Endothelial cell of umbilical vein (primary cell): Measurements from ENCODE around the gene TM2D1. TPM values are rescaled to one million over a fixed set of nuclear protein-coding genes. Genes with fewer than 3 reads are reported as not detected.

ENCODE experiments used
- BruUV-seq: library from RNA; stranded (reverse); fragments of 400-500 nt; replicated peaks from 2 replicates; lab custom pipeline; 2021; lab: Mats Ljungman, UMichigan
- CTCF ChIA-PET: fragments of 300-600, 350-600 bp; sonication (Branson Sonifier 250); formaldehyde crosslinking; loops from one replicate; lab custom pipeline; 2021; ENCODE audit warnings: antibody characterized with exemption, inconsistent platforms; lab: Charles Lee
- POLR2A ChIA-PET: fragments of 300-600, 350-600 bp; sonication (Branson Sonifier 250); formaldehyde crosslinking; loops from one replicate; lab custom pipeline; 2021; ENCODE audit warnings: antibody characterized with exemption, inconsistent platforms; lab: Charles Lee
- DNase-seq: peaks from one replicate; pipeline ENCODE4 v3.0.0-alpha.2; 2011; ENCODE audit warnings: low read depth, low spot score
- FAIRE-seq: peaks from 2 replicates; lab custom pipeline; 2011; peaks lifted over from hg19 to GRCh38; lab: Jason Lieb, UNC
- H2AFZ ChIP-seq: 2 replicates; pipeline ENCODE4 v1.6.0; 2012; ENCODE audit warnings: low read depth, low read length, control low read depth, inconsistent platforms
- H3K27ac ChIP-seq: 2 replicates; pipeline ENCODE4 v1.5.1; 2011; ENCODE audit warnings: low read depth, mild to moderate bottlenecking, control low read depth, low read length, moderate library complexity; ENCODE audit not compliant: insufficient read depth
- H3K27me3 ChIP-seq, 2 experiments: 2 replicates each; pipeline versions ENCODE4 v1.6.0 to v1.6.1; 2011; ENCODE audit warnings: low read length in 2 of 2, mixed read lengths in 1 of 2; ENCODE audit not compliant: control insufficient read depth in 2 of 2, insufficient read depth in 2 of 2
- H3K36me3 ChIP-seq, 2 experiments: 2 replicates in 1 of 2; 3 replicates in 1 of 2; pipeline ENCODE4 v1.5.1; 2011; ENCODE audit warnings: low read length in 2 of 2, mild to moderate bottlenecking in 1 of 2, moderate library complexity in 1 of 2; ENCODE audit not compliant: control insufficient read depth in 2 of 2, insufficient read depth in 2 of 2; ENCODE audit errors: extremely low read depth in 1 of 2
- H3K4me1 ChIP-seq: 3 replicates; pipeline ENCODE4 v1.5.1; 2011; ENCODE audit warnings: mild to moderate bottlenecking, low read length; ENCODE audit not compliant: control insufficient read depth, insufficient read depth; ENCODE audit errors: extremely low read depth
- H3K4me2 ChIP-seq: 2 replicates; pipeline ENCODE4 v1.6.1; 2011; ENCODE audit warnings: low read length, control low read depth, mixed read lengths; ENCODE audit not compliant: insufficient read depth
- H3K4me3 ChIP-seq, 3 experiments: fragments of 200-600 bp in 1 of 3; sonication (generic), shearing (Covaris generic) in 1 of 3; replicated peaks in 1 of 3; 2 replicates each; pipeline ENCODE4 v1.5.1; 2011 to 2016; ENCODE audit warnings: control low read depth in 3 of 3, low read length in 3 of 3, mild to moderate bottlenecking in 2 of 3, inconsistent platforms in 1 of 3, low read depth in 1 of 3, moderate library complexity in 1 of 3; ENCODE audit not compliant: insufficient read depth in 1 of 3
- H3K79me2 ChIP-seq: 2 replicates; pipeline ENCODE4 v1.6.0; 2012; ENCODE audit warnings: low read length, inconsistent platforms; ENCODE audit not compliant: control insufficient read depth, insufficient read depth
- H3K9ac ChIP-seq: replicated peaks from 2 replicates; pipeline ENCODE3; 2011; ENCODE audit warnings: low read length, control low read depth; ENCODE audit not compliant: insufficient read depth; ENCODE audit errors: extremely low read depth
- H3K9me1 ChIP-seq: replicated peaks from 3 replicates; pipeline ENCODE4 v1.6.0; 2011; ENCODE audit warnings: mild to moderate bottlenecking, low read length; ENCODE audit not compliant: control insufficient read depth, insufficient read depth; ENCODE audit errors: extremely low read depth
- H3K9me3 ChIP-seq: replicated peaks from 2 replicates; pipeline ENCODE4 v1.5.1; 2012; ENCODE audit warnings: low read length, inconsistent platforms; ENCODE audit not compliant: control insufficient read depth, insufficient read depth
- H4K20me1 ChIP-seq: replicated peaks from 2 replicates; pipeline ENCODE3; 2011; ENCODE audit warnings: mild to moderate bottlenecking, low read length; ENCODE audit not compliant: control insufficient read depth, insufficient read depth; ENCODE audit errors: extremely low read depth
- EZH2 ChIP-seq: IDR thresholded peaks from 2 replicates; pipeline ENCODE4 v1.6.1; 2012; ENCODE audit warnings: borderline replicate concordance, low read depth, mild to moderate bottlenecking, moderate library complexity, low read length, inconsistent platforms; ENCODE audit not compliant: severe bottlenecking
- FOS ChIP-seq: IDR thresholded peaks from 2 replicates; pipeline ENCODE4 v1.6.1; 2011; ENCODE audit warnings: mild to moderate bottlenecking, low read length, moderate library complexity, borderline replicate concordance; ENCODE audit not compliant: insufficient read depth
- GATA2 ChIP-seq: IDR thresholded peaks from 2 replicates; pipeline ENCODE4 v1.7.0; 2011; ENCODE audit warnings: low read depth, mild to moderate bottlenecking, moderate library complexity, mixed read lengths, low read length; ENCODE audit not compliant: insufficient read length, insufficient read depth
- JUN ChIP-seq: IDR thresholded peaks from 2 replicates; pipeline ENCODE4 v1.6.1; 2011; ENCODE audit warnings: borderline replicate concordance, low read depth; ENCODE audit not compliant: insufficient read length, insufficient read depth
- MYC ChIP-seq: IDR thresholded peaks from one replicate; pipeline ENCODE4 v1.6.1; 2011; ENCODE audit warnings: mild to moderate bottlenecking, low read depth, low read length
- POLR2A ChIP-seq: IDR thresholded peaks from 2 replicates; pipeline ENCODE4 v1.6.1; 2012; ENCODE audit warnings: low read depth, mild to moderate bottlenecking, control low read depth, low read length
- POLR2AphosphoS5 ChIP-seq: IDR thresholded peaks from 2 replicates; pipeline ENCODE4 v1.6.1; 2012; ENCODE audit warnings: low read depth, mild to moderate bottlenecking, control low read depth, low read length, moderate library complexity; ENCODE audit not compliant: insufficient read depth
- dilution Hi-C: fragments of 300-500 bp; cut with MboI; formaldehyde crosslinking; loops from one replicate; pipeline ENCODE4 v1.15.0; 2019; ENCODE audit warnings: low sequenced_read_pairs; ENCODE audit not compliant: extremely low pct_ligation_motif_present
- intact Hi-C: fragments of 100-400 bp; cut with micrococcal nuclease; formaldehyde crosslinking; loops from one replicate; pipeline ENCODE4 v1.10.0; 2022
- polyA plus RNA-seq, 4 experiments: library from polyadenylated mRNA; depleted of rRNA in 3 of 4; stranded (reverse) in 3 of 4; unstranded in 1 of 4; fragments of >200 nt; gene quantifications; 2 replicates each; pipeline versions ENCODE4 v1.2.1 to v1.2.3, GENCODE V29; 2011 to 2012; ENCODE audit warnings: missing spikeins in 1 of 4
- total RNA-seq: library from RNA; stranded (reverse); gene quantifications from 2 replicates; pipeline ENCODE4 v1.2.3, GENCODE V29; 2021
- TF ChIP-seq, protein P1 (sequence below), 2 donors: IDR thresholded peaks; 1 replicate in 1 of 2; 2 replicates in 1 of 2; pipeline ENCODE4 v1.5.1; 2011; ENCODE audit warnings: low read length in 2 of 2, mild to moderate bottlenecking in 2 of 2, moderate library complexity in 2 of 2, control low read depth in 1 of 2, inconsistent platforms in 1 of 2, low read depth in 1 of 2; ENCODE audit not compliant: insufficient read depth in 1 of 2; ENCODE audit errors: extremely low read depth in 1 of 2
- TF ChIP-seq, protein P2 (sequence below): IDR thresholded peaks from 2 replicates; pipeline ENCODE4 v1.6.1; 2011; ENCODE audit not compliant: insufficient read depth, insufficient read length

TM2D1 gene
- total and polyA plus RNA-seq, 2 donors (not counting 3 experiments of a cell fraction or from before 2014, with no cell fraction given) = 37.5 to 50.0 TPM

DNA sequence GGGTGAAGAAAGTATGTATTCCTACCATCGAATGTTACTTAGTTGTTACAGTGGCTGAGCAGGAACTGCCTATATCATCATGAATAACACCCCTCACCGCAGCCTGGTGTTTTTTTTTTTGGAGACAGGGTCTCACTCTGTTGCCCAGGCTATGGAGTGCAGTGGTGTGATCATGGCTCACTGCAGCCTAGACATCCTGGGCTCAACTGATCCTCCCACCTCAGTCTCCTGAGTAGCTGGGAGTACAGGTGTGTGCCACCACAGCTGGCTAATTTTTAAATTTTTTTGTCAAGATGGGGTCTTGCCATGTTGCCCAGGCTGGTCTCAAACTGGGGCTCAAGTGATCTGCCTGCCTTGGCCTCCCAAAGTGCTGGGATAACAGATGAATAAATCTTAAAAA is 24.6 kb upstream of the TM2D1 start:
- no peak overlapping the region for H3K4me3 ChIP-seq
- no peaks in the 10 kb centered on the region for H4K20me1 ChIP-seq
- no peak overlapping the region for H3K4me2 ChIP-seq
- BruUV-seq = no TSS peak
- no peaks in the 10 kb centered on the region for H3K9me1 ChIP-seq
- intact Hi-C loops (no loop called here), dilution Hi-C loops (no loop called here)
- H3K79me2 ChIP-seq = no peaks in the 10 kb centered on the region
- H3K27me3 ChIP-seq = no peaks in the 10 kb centered on the region
- H3K4me1 ChIP-seq = no peaks in the 10 kb centered on the region
- ChIA-PET POLR2A (no interaction called here), CTCF (interaction anchor here (1.1 kb wide), 1 partner anchor 103 kb away, joined by 3 read pairs; no protein-coding TSS in a partner anchor)
- no peaks in the 10 kb centered on the region for H3K36me3 ChIP-seq
- no peak for DNase-seq
- TF ChIP-seq EZH2 (no peak), JUN (no peak), FOS (no peak), GATA2 (no peak), POLR2A (no peak), MYC (no peak), POLR2AphosphoS5 (no peak)
- TF ChIP-seq, protein P1, sequence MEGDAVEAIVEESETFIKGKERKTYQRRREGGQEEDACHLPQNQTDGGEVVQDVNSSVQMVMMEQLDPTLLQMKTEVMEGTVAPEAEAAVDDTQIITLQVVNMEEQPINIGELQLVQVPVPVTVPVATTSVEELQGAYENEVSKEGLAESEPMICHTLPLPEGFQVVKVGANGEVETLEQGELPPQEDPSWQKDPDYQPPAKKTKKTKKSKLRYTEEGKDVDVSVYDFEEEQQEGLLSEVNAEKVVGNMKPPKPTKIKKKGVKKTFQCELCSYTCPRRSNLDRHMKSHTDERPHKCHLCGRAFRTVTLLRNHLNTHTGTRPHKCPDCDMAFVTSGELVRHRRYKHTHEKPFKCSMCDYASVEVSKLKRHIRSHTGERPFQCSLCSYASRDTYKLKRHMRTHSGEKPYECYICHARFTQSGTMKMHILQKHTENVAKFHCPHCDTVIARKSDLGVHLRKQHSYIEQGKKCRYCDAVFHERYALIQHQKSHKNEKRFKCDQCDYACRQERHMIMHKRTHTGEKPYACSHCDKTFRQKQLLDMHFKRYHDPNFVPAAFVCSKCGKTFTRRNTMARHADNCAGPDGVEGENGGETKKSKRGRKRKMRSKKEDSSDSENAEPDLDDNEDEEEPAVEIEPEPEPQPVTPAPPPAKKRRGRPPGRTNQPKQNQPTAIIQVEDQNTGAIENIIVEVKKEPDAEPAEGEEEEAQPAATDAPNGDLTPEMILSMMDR (IDR thresholded peaks at IDR 0.05; ENCODE audit: extremely low read depth in 1 of 2, insufficient read depth in 1 of 2, low read depth in 1 of 2, low read length in 2 of 2) = no peak
- TF ChIP-seq, protein P2, sequence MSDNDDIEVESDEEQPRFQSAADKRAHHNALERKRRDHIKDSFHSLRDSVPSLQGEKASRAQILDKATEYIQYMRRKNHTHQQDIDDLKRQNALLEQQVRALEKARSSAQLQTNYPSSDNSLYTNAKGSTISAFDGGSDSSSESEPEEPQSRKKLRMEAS = no peak
- no peaks in the 10 kb centered on the region for H3K9me3 ChIP-seq
- H3K9ac ChIP-seq = no peak overlapping the region
- no peak overlapping the region for H3K27ac ChIP-seq
- FAIRE-seq = no peak
- no peak overlapping the region for H2AFZ ChIP-seq
